GM12878 (cell line): ENCODE data around the gene CD8B. TPM values are rescaled to one million over a fixed set of nuclear protein-coding genes. Genes with fewer than 3 reads are reported as not detected.

Experiments used
- ATAC-seq: fragments of 200-7000 bp; cut with Tn5 transposase; 3 replicates; pipeline ENCODE4 v1.9.1; 2020; ENCODE audit warnings: mild to moderate bottlenecking, moderate library complexity
- BruUV-seq: library from RNA; stranded (reverse); fragments of 400-500 nt; replicated peaks from 2 replicates; lab custom pipeline; 2021; lab: Mats Ljungman, UMichigan
- CTCF ChIA-PET: fragments of 300-600 bp; sonication (Branson Sonifier 250); formaldehyde crosslinking; extraction: SDS; loops from one replicate; lab custom pipeline; 2021; ENCODE audit warnings: inconsistent platforms; lab: Yijun Ruan, JAX
- POLR2A ChIA-PET: fragments of 350-600 bp; formaldehyde crosslinking; extraction: SDS; loops from one replicate; lab custom pipeline; 2021; ENCODE audit warnings: inconsistent platforms; lab: Charles Lee
- RAD21 ChIA-PET: fragments of 300-600 bp; sonication (Branson Sonifier 250); formaldehyde crosslinking; loops from one replicate; lab custom pipeline; 2023; ENCODE audit warnings: antibody characterized with exemption; ENCODE audit not compliant: unreplicated experiment; lab: Charles Lee
- SMC1A ChIA-PET: fragments of 300-600 bp; sonication (Branson Sonifier 250); formaldehyde crosslinking; loops from one replicate; lab custom pipeline; 2023; ENCODE audit not compliant: unreplicated experiment, uncharacterized antibody; lab: Charles Lee
- DNase-seq: peaks from one replicate; pipeline ENCODE4 v3.0.0-alpha.2; 2011; ENCODE audit warnings: low read depth, low spot score
- FAIRE-seq: peaks from 3 replicates; lab custom pipeline; 2011; peaks lifted over from hg19 to GRCh38; lab: Jason Lieb, UNC
- H2AFZ ChIP-seq: 2 replicates; pipeline ENCODE4 v1.6.0; 2011; ENCODE audit warnings: low read depth, low read length, control low read depth; ENCODE audit not compliant: control insufficient read depth
- H3K27ac ChIP-seq: 2 replicates; pipeline ENCODE4 v1.5.1; 2011; ENCODE audit warnings: control low read depth; ENCODE audit not compliant: control insufficient read depth, insufficient read depth
- H3K27me3 ChIP-seq, 2 experiments: replicated peaks in 1 of 2; 2 replicates each; pipeline versions ENCODE4 v1.6.0 to v1.6.1; 2011; ENCODE audit warnings: low read length in 1 of 2; ENCODE audit not compliant: control insufficient read depth in 2 of 2, insufficient read depth in 2 of 2
- H3K36me3 ChIP-seq, 2 experiments: 2 replicates each; pipeline ENCODE4 v1.5.1; 2011; ENCODE audit warnings: low read length in 1 of 2; ENCODE audit not compliant: control insufficient read depth in 2 of 2, insufficient read depth in 2 of 2
- H3K4me1 ChIP-seq: 2 replicates; pipeline ENCODE4 v1.6.1; 2011; ENCODE audit warnings: mild to moderate bottlenecking, low read length, moderate library complexity, mixed read lengths; ENCODE audit not compliant: control insufficient read depth, insufficient read depth
- H3K4me2 ChIP-seq: 2 replicates; pipeline ENCODE4 v1.6.0; 2011; ENCODE audit warnings: control low read depth; ENCODE audit not compliant: control insufficient read depth, insufficient read depth
- H3K4me3 ChIP-seq: fragments of 200-600 bp; sonication (generic); 2 replicates; pipeline ENCODE4 v1.5.1; 2016
- H3K79me2 ChIP-seq: 2 replicates; pipeline ENCODE4 v1.6.0; 2011; ENCODE audit warnings: low read length; ENCODE audit not compliant: control insufficient read depth, insufficient read depth
- H3K9ac ChIP-seq: 2 replicates; pipeline ENCODE4 v1.8.0; 2011; ENCODE audit warnings: low read length, control low read depth, mixed read lengths; ENCODE audit not compliant: control insufficient read depth, insufficient read depth
- H3K9me3 ChIP-seq: replicated peaks from 3 replicates; pipeline ENCODE4 v1.5.1; 2011; ENCODE audit warnings: mild to moderate bottlenecking, low read length; ENCODE audit not compliant: control insufficient read depth, insufficient read depth
- H4K20me1 ChIP-seq: 2 replicates; pipeline ENCODE4 v1.6.0; 2011; ENCODE audit not compliant: control insufficient read depth, insufficient read depth
- IKZF2 ChIP-seq, 2 experiments: fragments of 450-650 bp; IDR thresholded peaks; 2 replicates each; pipeline ENCODE4 v1.6.1; 2017; ENCODE audit warnings: mild to moderate bottlenecking in 2 of 2, moderate library complexity in 2 of 2
- MYB ChIP-seq: fragments of 150-350 bp; IDR thresholded peaks from 2 replicates; pipeline ENCODE4 v1.6.1; 2014; ENCODE audit warnings: mild to moderate bottlenecking, low read depth, low read length, borderline replicate concordance
- WGBS: methylation state at CpG from one replicate; pipeline ENCODE4 v1.1.6; 2016; ENCODE audit warnings: low lambda C conversion rate; ENCODE audit not compliant: insufficient replicate concordance, insufficient coverage; ENCODE audit errors: missing lambda C conversion rate; 5-methylcytosine and 5-hydroxymethylcytosine counted together
- in situ Hi-C: fragments of 300-500 bp; cut with MboI; formaldehyde crosslinking; loops from 9 replicates; pipeline ENCODE4 v1.14.3; 2018; ENCODE audit warnings: mixed read lengths
- intact Hi-C: fragments of 100-400 bp; cut with micrococcal nuclease; formaldehyde crosslinking; loops from one replicate; pipeline ENCODE4 v1.14.2; 2022; ENCODE audit not compliant: unreplicated experiment
- polyA plus RNA-seq, 11 experiments: library from polyadenylated mRNA; depleted of rRNA in 4 of 11; unstranded in 6 of 11; stranded (reverse) in 5 of 11; fragments of >200 nt; fragmentation: Nextera tagmentation in 4 of 11; fragmentation: Illumina TruSeq in 1 of 11; extraction: Ambion mirVana in 4 of 11; extraction: Trizol in 1 of 11; gene quantifications; 1 replicate in 1 of 11; 2 replicates in 10 of 11; pipeline versions ENCODE4 v1.2.1 to v1.2.3, GENCODE V29; 2011 to 2016; ENCODE audit warnings: inconsistent platforms in 2 of 11, missing spikeins in 2 of 11, low read depth in 1 of 11
- total RNA-seq, 4 experiments: library from RNA; depleted of rRNA in 3 of 4; stranded (reverse); fragments of >200 nt in 3 of 4; fragmentation: Illumina TruSeq in 1 of 4; extraction: Trizol in 1 of 4; gene quantifications; 2 replicates each; pipeline versions ENCODE4 v1.2.1 to v1.2.3, GENCODE V29; 2013 to 2021
- TF ChIP-seq, protein P1 (sequence below): fragments of 150-350 bp; IDR thresholded peaks from 2 replicates; pipeline ENCODE4 v1.6.1; 2014; ENCODE audit warnings: mild to moderate bottlenecking, low read depth, low read length
- TF ChIP-seq, protein P2 (sequence below): fragments of 450-650 bp; IDR thresholded peaks from 2 replicates; pipeline ENCODE4 v1.6.1; 2016; ENCODE audit warnings: mild to moderate bottlenecking

Gene CD8B
- total and polyA plus RNA-seq, 10 of the 15 experiments (the other 5 are each of a cell fraction or from before 2014, with no cell fraction given): 0.21 TPM; not detected in 9

DNA sequence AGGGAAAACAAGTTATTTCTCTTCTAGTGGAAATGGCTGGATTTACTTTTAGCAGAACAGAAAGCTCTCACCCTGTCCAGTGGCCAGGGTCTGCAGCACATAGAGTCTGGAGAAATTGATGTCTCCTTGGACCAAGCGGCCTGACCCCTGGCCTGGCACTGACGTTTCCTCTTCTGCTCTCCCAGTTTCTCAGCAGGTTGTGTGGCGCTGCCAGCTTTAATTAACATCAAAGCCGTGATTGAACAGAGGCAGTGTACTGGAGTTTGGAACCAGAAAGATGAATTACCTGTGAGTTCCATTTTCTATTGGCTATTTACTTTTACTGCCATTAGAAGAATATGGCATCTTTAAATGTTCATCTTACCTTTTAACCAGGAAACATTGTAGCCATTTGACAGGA is 91.8 kb downstream of the CD8B start:
- H3K4me1 ChIP-seq: no peaks in the 10 kb centered on the region
- no TSS peak for BruUV-seq
- RAD21 ChIA-PET: no interaction called here
- intact Hi-C loops: no loop called here
- H3K27ac ChIP-seq: no peak overlapping the region
- FAIRE-seq (no peak), ATAC-seq (no peak), DNase-seq (no peak)
- no peak overlapping the region for H3K9ac ChIP-seq
- 86% methylated on average over 4 of the region's 4 CpGs for WGBS
- H3K27me3 ChIP-seq: no peaks in the 10 kb centered on the region
- H2AFZ ChIP-seq: no peak overlapping the region
- CTCF ChIA-PET: interaction anchor here (1.4 kb wide), 2 partner anchors 12 to 14 kb away, joined by 3 read pairs; no protein-coding TSS in a partner anchor
- H3K9me3 ChIP-seq: no peaks in the 10 kb centered on the region
- in situ Hi-C loops: no loop called here
- POLR2A ChIA-PET: interaction anchor here (1.2 kb wide), 1 partner anchor 13 kb away, joined by 3 read pairs; no protein-coding TSS in a partner anchor
- peaks cover 12 to 41% of the 10 kb centered on the region in 2 experiments for H3K36me3 ChIP-seq
- SMC1A ChIA-PET: interaction anchor here (0.6 to 1.0 kb wide), 3 partner anchors 12 to 42 kb away, joined by 3 to 4 read pairs (median 3); no protein-coding TSS in a partner anchor
- H3K79me2 ChIP-seq: no peaks in the 10 kb centered on the region
- TF ChIP-seq IKZF2 (IDR thresholded peaks at IDR 0.05) (no peak), MYB (no peak)
- TF ChIP-seq, protein P1, sequence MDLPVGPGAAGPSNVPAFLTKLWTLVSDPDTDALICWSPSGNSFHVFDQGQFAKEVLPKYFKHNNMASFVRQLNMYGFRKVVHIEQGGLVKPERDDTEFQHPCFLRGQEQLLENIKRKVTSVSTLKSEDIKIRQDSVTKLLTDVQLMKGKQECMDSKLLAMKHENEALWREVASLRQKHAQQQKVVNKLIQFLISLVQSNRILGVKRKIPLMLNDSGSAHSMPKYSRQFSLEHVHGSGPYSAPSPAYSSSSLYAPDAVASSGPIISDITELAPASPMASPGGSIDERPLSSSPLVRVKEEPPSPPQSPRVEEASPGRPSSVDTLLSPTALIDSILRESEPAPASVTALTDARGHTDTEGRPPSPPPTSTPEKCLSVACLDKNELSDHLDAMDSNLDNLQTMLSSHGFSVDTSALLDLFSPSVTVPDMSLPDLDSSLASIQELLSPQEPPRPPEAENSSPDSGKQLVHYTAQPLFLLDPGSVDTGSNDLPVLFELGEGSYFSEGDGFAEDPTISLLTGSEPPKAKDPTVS: no peak
- TF ChIP-seq, protein P2, sequence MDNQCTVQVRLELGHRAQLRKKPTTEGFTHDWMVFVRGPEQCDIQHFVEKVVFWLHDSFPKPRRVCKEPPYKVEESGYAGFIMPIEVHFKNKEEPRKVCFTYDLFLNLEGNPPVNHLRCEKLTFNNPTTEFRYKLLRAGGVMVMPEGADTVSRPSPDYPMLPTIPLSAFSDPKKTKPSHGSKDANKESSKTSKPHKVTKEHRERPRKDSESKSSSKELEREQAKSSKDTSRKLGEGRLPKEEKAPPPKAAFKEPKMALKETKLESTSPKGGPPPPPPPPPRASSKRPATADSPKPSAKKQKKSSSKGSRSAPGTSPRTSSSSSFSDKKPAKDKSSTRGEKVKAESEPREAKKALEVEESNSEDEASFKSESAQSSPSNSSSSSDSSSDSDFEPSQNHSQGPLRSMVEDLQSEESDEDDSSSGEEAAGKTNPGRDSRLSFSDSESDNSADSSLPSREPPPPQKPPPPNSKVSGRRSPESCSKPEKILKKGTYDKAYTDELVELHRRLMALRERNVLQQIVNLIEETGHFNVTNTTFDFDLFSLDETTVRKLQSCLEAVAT: no peak
- H3K4me2 ChIP-seq: no peak overlapping the region
- H3K4me3 ChIP-seq: no peak overlapping the region
- H4K20me1 ChIP-seq: no peaks in the 10 kb centered on the region
